ENCODE results near the gene PDE4B.

DNA sequence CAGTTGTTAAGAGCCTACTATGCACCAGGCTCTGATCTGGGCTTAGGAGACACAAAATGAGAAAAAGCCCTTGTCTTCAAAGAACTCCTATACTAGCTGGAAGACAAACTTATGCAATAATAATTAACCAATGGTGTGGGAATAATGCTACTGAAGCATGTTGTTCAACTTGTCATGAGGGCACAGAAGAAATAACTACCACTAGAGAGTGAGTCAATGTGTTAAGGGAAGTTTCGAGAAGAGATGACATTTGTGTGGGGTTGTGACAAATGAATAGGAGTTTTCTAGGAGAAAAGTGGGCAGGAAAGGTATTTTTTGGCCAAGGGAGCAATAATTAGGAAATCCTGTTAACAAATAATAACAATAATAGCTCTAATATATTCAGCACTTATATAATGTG is 205.0 kb downstream of the PDE4B start:
- TF ChIP-seq, protein P1, sequence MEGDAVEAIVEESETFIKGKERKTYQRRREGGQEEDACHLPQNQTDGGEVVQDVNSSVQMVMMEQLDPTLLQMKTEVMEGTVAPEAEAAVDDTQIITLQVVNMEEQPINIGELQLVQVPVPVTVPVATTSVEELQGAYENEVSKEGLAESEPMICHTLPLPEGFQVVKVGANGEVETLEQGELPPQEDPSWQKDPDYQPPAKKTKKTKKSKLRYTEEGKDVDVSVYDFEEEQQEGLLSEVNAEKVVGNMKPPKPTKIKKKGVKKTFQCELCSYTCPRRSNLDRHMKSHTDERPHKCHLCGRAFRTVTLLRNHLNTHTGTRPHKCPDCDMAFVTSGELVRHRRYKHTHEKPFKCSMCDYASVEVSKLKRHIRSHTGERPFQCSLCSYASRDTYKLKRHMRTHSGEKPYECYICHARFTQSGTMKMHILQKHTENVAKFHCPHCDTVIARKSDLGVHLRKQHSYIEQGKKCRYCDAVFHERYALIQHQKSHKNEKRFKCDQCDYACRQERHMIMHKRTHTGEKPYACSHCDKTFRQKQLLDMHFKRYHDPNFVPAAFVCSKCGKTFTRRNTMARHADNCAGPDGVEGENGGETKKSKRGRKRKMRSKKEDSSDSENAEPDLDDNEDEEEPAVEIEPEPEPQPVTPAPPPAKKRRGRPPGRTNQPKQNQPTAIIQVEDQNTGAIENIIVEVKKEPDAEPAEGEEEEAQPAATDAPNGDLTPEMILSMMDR (IDR thresholded peaks at IDR 0.05): no peak
- no peak for TF ChIP-seq POLR2A (IDR thresholded peaks at IDR 0.05)

Measured in heart left ventricle (tissue), 13 donors.